Suppressor macrophage (primary cell): ENCODE data around the gene POLR3B.
A peak's percentile ranks its signal among the peaks of the same experiment; 100 is the strongest.
"Not testable (repeated sequence)": the region's sequence is repeated elsewhere in the genome, so short reads cannot be mapped to it uniquely, and the experiment has no call there.

Source experiments
- DNase-seq, 4 experiments: peaks; one replicate each; pipeline ENCODE4 v3.0.0-alpha.2; 2020 to 2022

POLR3B gene

GRCh38 chr12:106465605-106466004 is 108.1 kb downstream of the POLR3B start:
- DNase-seq, result not testable (repeated sequence)

- not testable (repeated sequence) for DNase-seq
Measured at GRCh38 chr12:106475662-106476061, 118.1 kb downstream of the POLR3B start.

- DNase-seq, result not testable (repeated sequence)
Measured at GRCh38 chr12:106477627-106478026, 120.1 kb downstream of the POLR3B start.

GRCh38 chr12:106480251-106480650 is 122.7 kb downstream of the POLR3B start:
- DNase-seq, result no peak

GRCh38 chr12:106481246-106481645 is 123.7 kb downstream of the POLR3B start:
- no peak for DNase-seq

- DNase-seq, result peak in 1 of 4 experiments; percentile 3
Measured at GRCh38 chr12:106487664-106488063, 130.1 kb downstream of the POLR3B start.

GRCh38 chr12:106488884-106489283 is 131.3 kb downstream of the POLR3B start:
- no peak for DNase-seq

GRCh38 chr12:106490264-106490663 is 132.7 kb downstream of the POLR3B start:
- no peak for DNase-seq

- no peak for DNase-seq
Measured at GRCh38 chr12:106492857-106493256, 135.3 kb downstream of the POLR3B start.

GRCh38 chr12:106493531-106493930 is 136.0 kb downstream of the POLR3B start:
- no peak for DNase-seq

GRCh38 chr12:106495354-106495965 is 137.9 kb downstream of the POLR3B start:
- no peak for DNase-seq

- DNase-seq, result no peak
Measured at GRCh38 chr12:106498056-106498455, 140.5 kb downstream of the POLR3B start.

GRCh38 chr12:106499628-106500027 is 142.1 kb downstream of the POLR3B start:
- no peak for DNase-seq

GRCh38 chr12:106506691-106507090 is 149.1 kb downstream of the POLR3B start:
- DNase-seq, result no peak

- no peak for DNase-seq
Measured at GRCh38 chr12:106508966-106509365, 151.4 kb downstream of the POLR3B start.

GRCh38 chr12:106511365-106511764 is 153.8 kb downstream of the POLR3B start:
- no peak for DNase-seq

- DNase-seq, result no peak
Measured at GRCh38 chr12:106517314-106517713, 159.8 kb downstream of the POLR3B start.

- no peak for DNase-seq
Measured at GRCh38 chr12:106519607-106520021, 162.1 kb downstream of the POLR3B start.

GRCh38 chr12:106521901-106522300 is 164.4 kb downstream of the POLR3B start:
- no peak for DNase-seq

- no peak for DNase-seq
Measured at GRCh38 chr12:106522708-106523107, 165.2 kb downstream of the POLR3B start.

- no peak for DNase-seq
Measured at GRCh38 chr12:106527356-106527755, 169.8 kb downstream of the POLR3B start.

GRCh38 chr12:106541201-106541600 is 183.7 kb downstream of the POLR3B start:
- DNase-seq, result no peak

- no peak for DNase-seq
Measured at GRCh38 chr12:106551410-106551809, 193.9 kb downstream of the POLR3B start.

GRCh38 chr12:106552228-106552627 is 194.7 kb downstream of the POLR3B start:
- DNase-seq, result no peak
